HFF-Myc (cell line): ENCODE results near the gene CFAP46.
"Not testable (repeated sequence)": the region's sequence is repeated elsewhere in the genome, so short reads cannot be mapped to it uniquely, and the experiment has no call there.

Source experiments
- DNase-seq: peaks from one replicate; pipeline ENCODE4 v3.0.0-alpha.2; 2011; ENCODE audit warnings: low read depth; ENCODE audit errors: extremely low read depth
- H3K4me3 ChIP-seq: replicated peaks from 2 replicates; pipeline ENCODE4 v1.5.1; 2011; ENCODE audit warnings: low read depth, mild to moderate bottlenecking, control low read depth, low read length
- CTCF ChIP-seq: IDR thresholded peaks from 2 replicates; pipeline ENCODE4 v1.5.1; 2012; ENCODE audit warnings: mild to moderate bottlenecking, low read depth, low read length, control low read depth; ENCODE audit errors: missing control alignments

CFAP46 gene

GRCh38 chr10:132957981-132958882 is 15.9 kb upstream of the CFAP46 start:
- no peak for TF ChIP-seq CTCF
- no peak for DNase-seq
- no peak overlapping the region for H3K4me3 ChIP-seq

- no peak overlapping the region for H3K4me3 ChIP-seq
- no peak for DNase-seq
- no peak for TF ChIP-seq CTCF
Observed at GRCh38 chr10:132957131-132957530, 14.8 kb upstream of the CFAP46 start.

DNA sequence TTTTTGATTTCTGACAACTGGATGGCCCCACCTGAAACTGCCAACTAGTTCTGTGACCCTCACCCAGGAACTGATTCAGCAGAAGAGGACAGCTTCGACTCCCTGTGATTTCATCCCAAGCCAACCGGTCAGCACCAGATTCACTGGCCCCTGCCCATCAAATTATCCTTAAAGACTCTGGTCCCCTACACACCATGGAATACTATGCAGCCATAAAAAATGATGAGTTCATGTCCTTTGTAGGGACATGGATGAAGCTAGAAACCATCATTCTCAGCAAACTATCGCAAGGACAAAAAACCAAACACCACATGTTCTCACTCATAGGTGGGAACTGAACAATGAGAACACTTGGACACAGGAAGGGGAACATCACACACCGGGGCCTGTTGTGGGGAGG is 13.9 kb upstream of the CFAP46 start:
- not testable (repeated sequence) for H3K4me3 ChIP-seq, DNase-seq

DNA sequence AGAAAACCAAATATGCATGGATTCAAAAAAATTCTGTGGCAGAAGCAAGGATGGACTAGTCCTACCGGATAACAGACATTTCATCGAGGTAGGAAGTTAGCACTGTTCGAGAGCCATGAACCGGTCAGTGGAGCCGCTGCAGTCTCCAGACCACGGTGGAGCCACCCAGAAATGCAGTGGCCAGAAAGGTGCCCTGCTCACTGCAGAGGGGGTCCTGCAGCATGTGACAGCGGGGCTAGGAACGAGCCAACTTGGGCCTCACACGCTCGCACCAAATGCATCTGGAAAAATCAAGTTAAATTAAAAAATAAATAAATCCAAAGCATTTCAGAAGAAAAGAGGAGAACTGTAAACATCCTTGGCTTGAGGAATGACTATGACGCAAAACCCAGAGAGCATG is 13.1 kb upstream of the CFAP46 start:
- DNase-seq, result no peak
- TF ChIP-seq CTCF, result no peak
- no peak overlapping the region for H3K4me3 ChIP-seq

- no peak for TF ChIP-seq CTCF
- DNase-seq, result no peak
- no peak overlapping the region for H3K4me3 ChIP-seq
Observed at GRCh38 chr10:132953428-132953827, 11.1 kb upstream of the CFAP46 start.

- TF ChIP-seq CTCF, result no peak
- no peak overlapping the region for H3K4me3 ChIP-seq
- no peak for DNase-seq
Observed at GRCh38 chr10:132951926-132952325, 9.6 kb upstream of the CFAP46 start.

GRCh38 chr10:132948351-132948750 is 6.0 kb upstream of the CFAP46 start:
- no peak overlapping the region for H3K4me3 ChIP-seq
- no peak for TF ChIP-seq CTCF
- DNase-seq, result no peak
